Type B pancreatic cell (in vitro differentiated cells): ENCODE data around the gene COPG2. TPM values are rescaled to one million over a fixed set of nuclear protein-coding genes. Genes with fewer than 3 reads are reported as not detected.

Experiments used
- DNase-seq: peaks from one replicate; pipeline ENCODE4 v3.0.0; 2021; ENCODE audit warnings: mixed read lengths; ENCODE audit not compliant: unreplicated experiment; ENCODE audit errors: extremely low spot score
- H3K27ac Mint-ChIP-seq: 2 replicates; pipeline ENCODE4 v1.8.0; 2021; ENCODE audit warnings: mild to moderate bottlenecking, mixed read lengths
- H3K27me3 Mint-ChIP-seq: 2 replicates; pipeline ENCODE4 v1.8.0; 2021; ENCODE audit warnings: mixed read lengths
- H3K36me3 Mint-ChIP-seq: 2 replicates; pipeline ENCODE4 v1.8.0; 2021; ENCODE audit warnings: mixed read lengths
- H3K4me1 Mint-ChIP-seq: one replicate; pipeline ENCODE4 v1.8.0; 2021; ENCODE audit warnings: mixed read lengths; ENCODE audit not compliant: unreplicated experiment
- H3K4me3 Mint-ChIP-seq: 2 replicates; pipeline ENCODE4 v1.8.0; 2021; ENCODE audit warnings: mild to moderate bottlenecking, mixed read lengths
- H3K9me3 Mint-ChIP-seq: 2 replicates; pipeline ENCODE4 v1.8.0; 2021; ENCODE audit warnings: mixed read lengths
- microRNA-seq: library from miRNA; unstranded; fragments of <30 nt; microRNA quantifications from one replicate; pipeline ENCODE4, GENCODE V29; 2020
- total RNA-seq: library from RNA; stranded (reverse); gene quantifications from 2 replicates; pipeline ENCODE4 v1.2.1, GENCODE V29; 2021; ENCODE audit warnings: low replicate concordance
- TF ChIP-seq, protein P1 (sequence below): fragments of 200-600 bp; sonication (generic); conservative IDR thresholded peaks from 2 replicates; pipeline ENCODE4 v1.5.0; 2021; ENCODE audit warnings: antibody characterized with exemption, mild to moderate bottlenecking

COPG2 gene
- total RNA-seq, 1 donor from 2014 or later = 51.6 TPM

DNA sequence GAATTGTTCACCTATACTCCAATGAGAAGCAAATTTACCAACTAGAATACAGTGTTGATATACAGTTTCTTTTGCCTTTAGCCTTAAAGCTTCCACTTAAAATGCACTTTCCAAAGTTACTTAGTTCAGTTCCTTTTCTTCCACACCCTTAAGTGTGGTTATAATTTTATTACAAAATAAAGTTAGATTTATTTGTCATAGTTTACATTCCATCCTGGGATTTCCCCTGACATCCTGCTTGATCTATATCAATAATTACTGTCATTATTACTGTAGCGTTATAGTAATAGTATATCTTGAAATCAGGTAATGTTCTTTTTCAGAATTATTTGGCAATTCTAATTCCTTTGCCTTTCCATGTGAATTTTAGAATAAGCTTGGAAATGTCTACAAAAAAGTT, 199.9 kb downstream of the COPG2 start:
- Mint-ChIP-seq H3K9me3 (peaks cover 4% of the 10 kb centered on the region), H3K27ac (no peak overlapping the region), H3K4me1 (peaks cover 3% of the 10 kb centered on the region), H3K27me3 (no peaks in the 10 kb centered on the region), H3K36me3 (no peaks in the 10 kb centered on the region), H3K4me3 (no peak overlapping the region)
- no peak for DNase-seq
- TF ChIP-seq, protein P1, sequence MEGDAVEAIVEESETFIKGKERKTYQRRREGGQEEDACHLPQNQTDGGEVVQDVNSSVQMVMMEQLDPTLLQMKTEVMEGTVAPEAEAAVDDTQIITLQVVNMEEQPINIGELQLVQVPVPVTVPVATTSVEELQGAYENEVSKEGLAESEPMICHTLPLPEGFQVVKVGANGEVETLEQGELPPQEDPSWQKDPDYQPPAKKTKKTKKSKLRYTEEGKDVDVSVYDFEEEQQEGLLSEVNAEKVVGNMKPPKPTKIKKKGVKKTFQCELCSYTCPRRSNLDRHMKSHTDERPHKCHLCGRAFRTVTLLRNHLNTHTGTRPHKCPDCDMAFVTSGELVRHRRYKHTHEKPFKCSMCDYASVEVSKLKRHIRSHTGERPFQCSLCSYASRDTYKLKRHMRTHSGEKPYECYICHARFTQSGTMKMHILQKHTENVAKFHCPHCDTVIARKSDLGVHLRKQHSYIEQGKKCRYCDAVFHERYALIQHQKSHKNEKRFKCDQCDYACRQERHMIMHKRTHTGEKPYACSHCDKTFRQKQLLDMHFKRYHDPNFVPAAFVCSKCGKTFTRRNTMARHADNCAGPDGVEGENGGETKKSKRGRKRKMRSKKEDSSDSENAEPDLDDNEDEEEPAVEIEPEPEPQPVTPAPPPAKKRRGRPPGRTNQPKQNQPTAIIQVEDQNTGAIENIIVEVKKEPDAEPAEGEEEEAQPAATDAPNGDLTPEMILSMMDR = no peak

DNA sequence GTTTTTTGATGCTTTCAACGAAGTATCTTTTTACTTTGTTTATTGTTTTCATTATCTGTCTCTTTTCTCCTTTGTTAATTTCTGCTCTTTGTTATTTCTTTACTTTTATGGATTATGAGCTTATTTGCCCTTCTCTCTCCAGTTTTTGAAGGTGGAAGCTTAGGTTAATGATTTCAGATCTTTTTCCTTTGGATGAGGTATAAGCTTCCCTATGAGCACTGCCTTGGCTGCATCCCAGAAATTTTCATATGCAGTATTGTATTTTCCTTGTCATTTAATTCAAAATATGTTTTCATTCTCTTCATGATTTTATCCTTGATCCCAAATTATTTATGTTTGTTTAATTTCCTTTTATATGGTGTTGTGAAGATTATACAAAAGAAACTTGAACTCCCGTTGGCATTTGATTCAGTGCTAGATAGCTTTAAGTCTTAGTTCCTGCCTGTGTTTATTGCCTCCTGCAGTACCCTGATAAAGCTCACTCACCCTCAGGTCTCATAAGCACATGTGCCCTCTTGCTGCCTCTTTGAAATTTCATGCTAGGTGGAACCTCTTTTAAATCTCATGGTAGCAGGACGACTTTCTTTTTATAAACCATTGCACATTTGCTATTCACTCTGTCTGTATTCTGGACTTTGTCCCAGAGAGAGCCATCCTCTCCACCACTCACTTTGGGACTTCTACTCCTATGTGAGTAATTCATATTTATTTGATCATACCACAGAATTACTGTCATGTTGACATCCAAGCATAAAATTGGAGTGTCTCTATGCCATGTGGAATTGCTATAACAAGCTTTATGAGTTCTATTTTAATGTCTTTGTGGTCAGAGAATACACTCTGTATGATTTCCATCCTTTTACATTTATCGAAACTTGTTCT, 204.8 kb downstream of the COPG2 start:
- H3K9me3 Mint-ChIP-seq = peaks cover 4% of the 10 kb centered on the region
- TF ChIP-seq, protein P1 = no peak
- DNase-seq = no peak
- no peaks in the 10 kb centered on the region for H3K4me1 Mint-ChIP-seq
- no peaks in the 10 kb centered on the region for H3K36me3 Mint-ChIP-seq
- H3K27ac Mint-ChIP-seq = no peak overlapping the region
- no peaks in the 10 kb centered on the region for H3K27me3 Mint-ChIP-seq
- no peak overlapping the region for H3K4me3 Mint-ChIP-seq

GRCh38 chr7:130461272-130461671, 207.3 kb downstream of the COPG2 start:
- no peak for DNase-seq
- H3K27me3 Mint-ChIP-seq = no peaks in the 10 kb centered on the region
- no peaks in the 10 kb centered on the region for H3K36me3 Mint-ChIP-seq
- peaks cover 4% of the 10 kb centered on the region for H3K9me3 Mint-ChIP-seq
- TF ChIP-seq, protein P1 = no peak
- H3K27ac Mint-ChIP-seq = no peak overlapping the region
- no peaks in the 10 kb centered on the region for H3K4me1 Mint-ChIP-seq
- H3K4me3 Mint-ChIP-seq = no peak overlapping the region

- no peaks in the 10 kb centered on the region for H3K27me3 Mint-ChIP-seq
- no peak overlapping the region for H3K4me3 Mint-ChIP-seq
- no peaks in the 10 kb centered on the region for H3K4me1 Mint-ChIP-seq
These were observed 210.3 kb downstream of the COPG2 start for GRCh38 chr7:130458257-130458656.

More at GRCh38 chr7:130458257-130458656, 210.3 kb downstream of the COPG2 start:
- H3K36me3 Mint-ChIP-seq = no peaks in the 10 kb centered on the region
- no peak overlapping the region for H3K27ac Mint-ChIP-seq
- H3K9me3 Mint-ChIP-seq = no peaks in the 10 kb centered on the region
- no peak for DNase-seq
- TF ChIP-seq, protein P1 = no peak

Small RNA genes within 50 kb of the gene (microRNA-seq; reads per million reads assigned to microRNA genes)
- gene MIR335 = 16,364 reads per million, percentile 97 among the genes with 10 or more reads in this experiment

Other genes with a start within 250 kb of the COPG2 start
- 20.1 and 33.0 TPM in 2 replicates for gene CEP41, start 227.7 kb downstream of the COPG2 start, total RNA-seq
- gene MEST, start 176.7 kb downstream of the COPG2 start, total RNA-seq = 489 and 572 TPM in 2 replicates
- gene TSGA13, start 17.8 kb upstream of the COPG2 start, total RNA-seq = not detected in 2 replicates
- gene KLF14, start 65.5 kb upstream of the COPG2 start, total RNA-seq = 0.55 and 0.94 TPM in 2 replicates